Neural crest cell (in vitro differentiated cells): ENCODE measurements around the gene PTHLH. TPM values are rescaled to one million over a fixed set of nuclear protein-coding genes. Genes with fewer than 3 reads are reported as not detected.

Source experiments
- DNase-seq: peaks from one replicate; pipeline ENCODE4 v3.0.0; 2021; ENCODE audit warnings: low read depth, mixed read lengths, low spot score
- H3K27ac Mint-ChIP-seq: one replicate; pipeline ENCODE4 v1.8.0; 2021; ENCODE audit warnings: mild to moderate bottlenecking, mixed read lengths; ENCODE audit not compliant: unreplicated experiment
- H3K27me3 Mint-ChIP-seq: 2 replicates; pipeline ENCODE4 v1.8.0; 2021; ENCODE audit warnings: low read depth, mild to moderate bottlenecking, mixed read lengths
- H3K36me3 Mint-ChIP-seq: 2 replicates; pipeline ENCODE4 v1.8.0; 2021; ENCODE audit warnings: low read depth, mild to moderate bottlenecking, mixed read lengths
- H3K4me1 Mint-ChIP-seq: 2 replicates; pipeline ENCODE4 v1.8.0; 2021; ENCODE audit warnings: mixed read lengths
- H3K4me3 Mint-ChIP-seq: one replicate; pipeline ENCODE4 v1.8.0; 2021; ENCODE audit warnings: mild to moderate bottlenecking, mixed read lengths
- H3K9me3 Mint-ChIP-seq: 2 replicates; pipeline ENCODE4 v1.8.0; 2021; ENCODE audit warnings: mixed read lengths
- CTCF ChIP-seq: fragments of 200-600 bp; sonication (generic); conservative IDR thresholded peaks from 2 replicates; pipeline ENCODE4 v1.5.0; 2021; ENCODE audit warnings: antibody characterized with exemption, mild to moderate bottlenecking
- total RNA-seq: library from RNA; stranded (reverse); gene quantifications from 2 replicates; pipeline ENCODE4 v1.2.1, GENCODE V29; 2021

Gene PTHLH
- total RNA-seq, 1 donor from 2014 or later, result 0.56 TPM

GRCh38 chr12:27940756-27941402, 31.7 kb downstream of the PTHLH start:
- Mint-ChIP-seq H3K27me3 (no peaks in the 10 kb centered on the region), H3K4me1 (no peaks in the 10 kb centered on the region), H3K4me3 (no peak overlapping the region), H3K9me3 (no peaks in the 10 kb centered on the region), H3K36me3 (no peaks in the 10 kb centered on the region), H3K27ac (no peak overlapping the region)
- peak; percentile 100 for TF ChIP-seq CTCF
- DNase-seq, result peak; percentile 63

GRCh38 chr12:27940245-27940644, 32.3 kb downstream of the PTHLH start:
- H3K36me3 Mint-ChIP-seq, result no peaks in the 10 kb centered on the region
- no peaks in the 10 kb centered on the region for H3K9me3 Mint-ChIP-seq
- H3K27ac Mint-ChIP-seq, result no peak overlapping the region
- no peaks in the 10 kb centered on the region for H3K27me3 Mint-ChIP-seq
- no peak overlapping the region for H3K4me3 Mint-ChIP-seq
- TF ChIP-seq CTCF, result no peak
- DNase-seq, result no peak
- H3K4me1 Mint-ChIP-seq, result no peaks in the 10 kb centered on the region

GRCh38 chr12:27937768-27938167, 34.8 kb downstream of the PTHLH start:
- Mint-ChIP-seq H3K4me1 (no peaks in the 10 kb centered on the region), H3K27me3 (no peaks in the 10 kb centered on the region), H3K9me3 (no peaks in the 10 kb centered on the region), H3K27ac (no peak overlapping the region), H3K4me3 (no peak overlapping the region), H3K36me3 (no peaks in the 10 kb centered on the region)
- no peak for TF ChIP-seq CTCF
- DNase-seq, result no peak

- Mint-ChIP-seq H3K36me3 (no peaks in the 10 kb centered on the region), H3K4me1 (no peaks in the 10 kb centered on the region), H3K4me3 (no peak overlapping the region), H3K27ac (no peak overlapping the region), H3K27me3 (no peaks in the 10 kb centered on the region), H3K9me3 (no peaks in the 10 kb centered on the region)
- DNase-seq, result no peak
- TF ChIP-seq CTCF, result no peak
Measured at GRCh38 chr12:27936196-27936595, 36.3 kb downstream of the PTHLH start.

GRCh38 chr12:27934276-27934675, 38.3 kb downstream of the PTHLH start:
- Mint-ChIP-seq H3K36me3 (no peaks in the 10 kb centered on the region), H3K4me1 (no peaks in the 10 kb centered on the region), H3K27ac (no peak overlapping the region), H3K9me3 (no peaks in the 10 kb centered on the region), H3K27me3 (no peaks in the 10 kb centered on the region), H3K4me3 (no peak overlapping the region)
- DNase-seq, result no peak
- TF ChIP-seq CTCF, result no peak
